Measurements from ENCODE around the gene AHNAK2. TPM values are rescaled to one million over a fixed set of nuclear protein-coding genes. Genes with fewer than 3 reads are reported as not detected.
"Not testable (repeated sequence)": the region's sequence is repeated elsewhere in the genome, so short reads cannot be mapped to it uniquely, and the experiment has no call there.

AHNAK2 gene
- total and polyA plus RNA-seq, 2 donors from 2014 or later = 1.1 to 72.0 TPM

DNA sequence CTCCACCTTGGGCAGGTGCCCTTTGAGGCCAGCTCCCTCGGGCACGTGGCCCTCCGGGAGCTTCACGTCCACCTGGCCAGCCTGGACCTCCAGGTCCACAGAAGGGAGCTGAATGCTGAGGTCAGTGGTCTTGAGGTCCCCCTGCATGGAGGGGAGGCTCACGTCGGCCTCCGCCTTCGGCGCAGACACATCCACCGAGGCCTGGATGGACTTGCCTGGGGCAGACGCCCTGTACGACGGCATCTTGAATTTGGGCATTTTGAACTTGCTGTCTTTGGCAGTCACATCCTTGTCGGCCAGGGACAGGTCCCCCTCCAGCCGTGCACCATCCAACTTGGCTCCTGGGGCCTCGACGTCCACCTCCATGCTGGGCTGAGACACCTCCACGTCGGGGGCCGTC is 32.9 kb downstream of the AHNAK2 start:
- H3K4me1 ChIP-seq (ENCODE audit: control insufficient read depth in 2 of 3, insufficient read depth in 2 of 3, low read depth in 1 of 3, low read length in 3 of 3); H3K27ac ChIP-seq (ENCODE audit: low read depth in 2 of 2, low read length in 2 of 2); H3K36me3 ChIP-seq (ENCODE audit: control insufficient read depth in 2 of 3, insufficient read depth in 3 of 3, low read length in 3 of 3); intact Hi-C loops (cut with DNase I); FAIRE-seq; H3K9me3 ChIP-seq (ENCODE audit: control insufficient read depth in 2 of 3, insufficient read depth in 1 of 3, low read length in 3 of 3); H3K9ac ChIP-seq (ENCODE audit: low read length in 3 of 3); H3K4me3 ChIP-seq (ENCODE audit: low read length in 3 of 3); H3K27me3 ChIP-seq (ENCODE audit: control insufficient read depth, insufficient read depth, low read length): not testable (repeated sequence)
- peak in 1 of 5 donors; percentile 54 for DNase-seq

GRCh38 chr14:104944436-104945205 is 33.6 kb downstream of the AHNAK2 start:
- H3K4me3 ChIP-seq (ENCODE audit: low read length in 3 of 3); H3K27ac ChIP-seq (ENCODE audit: low read depth in 2 of 2, low read length in 2 of 2); H3K4me1 ChIP-seq (ENCODE audit: control insufficient read depth in 2 of 3, insufficient read depth in 2 of 3, low read depth in 1 of 3, low read length in 3 of 3); H3K9me3 ChIP-seq (ENCODE audit: control insufficient read depth in 2 of 3, insufficient read depth in 1 of 3, low read length in 3 of 3); H3K9ac ChIP-seq (ENCODE audit: low read length in 3 of 3); H3K36me3 ChIP-seq (ENCODE audit: control insufficient read depth in 2 of 3, insufficient read depth in 3 of 3, low read length in 3 of 3); FAIRE-seq; intact Hi-C loops (cut with DNase I); H3K27me3 ChIP-seq (ENCODE audit: control insufficient read depth, insufficient read depth, low read length): not testable (repeated sequence)
- DNase-seq = peak in 1 of 5 donors; percentile 58

DNA sequence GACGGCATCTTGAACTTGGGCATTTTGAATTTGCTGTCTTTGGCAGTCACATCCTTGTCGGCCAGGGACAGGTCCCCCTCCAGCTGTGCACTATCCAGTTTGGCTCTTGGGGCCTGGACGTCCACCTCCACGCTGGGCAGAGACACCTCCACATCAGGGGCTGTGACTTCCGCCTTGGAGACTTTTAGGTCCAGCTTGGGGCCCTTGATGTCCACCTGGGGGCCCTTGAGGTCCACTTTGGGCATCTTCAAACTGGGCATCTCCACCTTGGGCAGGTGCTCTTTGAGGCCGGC is 34.2 kb downstream of the AHNAK2 start:
- FAIRE-seq; H3K27ac ChIP-seq (ENCODE audit: low read depth in 2 of 2, low read length in 2 of 2); DNase-seq; H3K4me1 ChIP-seq (ENCODE audit: control insufficient read depth in 2 of 3, insufficient read depth in 2 of 3, low read depth in 1 of 3, low read length in 3 of 3); intact Hi-C loops (cut with DNase I); H3K27me3 ChIP-seq (ENCODE audit: control insufficient read depth, insufficient read depth, low read length); H3K36me3 ChIP-seq (ENCODE audit: control insufficient read depth in 2 of 3, insufficient read depth in 3 of 3, low read length in 3 of 3); H3K4me3 ChIP-seq (ENCODE audit: low read length in 3 of 3); H3K9me3 ChIP-seq (ENCODE audit: control insufficient read depth in 2 of 3, insufficient read depth in 1 of 3, low read length in 3 of 3); H3K9ac ChIP-seq (ENCODE audit: low read length in 3 of 3): not testable (repeated sequence)

- H3K36me3 ChIP-seq (ENCODE audit: control insufficient read depth in 2 of 3, insufficient read depth in 3 of 3, low read length in 3 of 3); H3K9me3 ChIP-seq (ENCODE audit: control insufficient read depth in 2 of 3, insufficient read depth in 1 of 3, low read length in 3 of 3); H3K27ac ChIP-seq (ENCODE audit: low read depth in 2 of 2, low read length in 2 of 2); FAIRE-seq; H3K27me3 ChIP-seq (ENCODE audit: control insufficient read depth, insufficient read depth, low read length); H3K4me3 ChIP-seq (ENCODE audit: low read length in 3 of 3); H3K9ac ChIP-seq (ENCODE audit: low read length in 3 of 3); intact Hi-C loops (cut with DNase I); H3K4me1 ChIP-seq (ENCODE audit: control insufficient read depth in 2 of 3, insufficient read depth in 2 of 3, low read depth in 1 of 3, low read length in 3 of 3): not testable (repeated sequence)
- peak in 1 of 5 donors; percentile 53 for DNase-seq
These were observed 34.8 kb downstream of the AHNAK2 start for GRCh38 chr14:104943216-104944015.

- FAIRE-seq = no peak
- intact Hi-C loops (cut with DNase I) = no loop called here
- H3K4me1 ChIP-seq (ENCODE audit: control insufficient read depth in 2 of 3, insufficient read depth in 2 of 3, low read depth in 1 of 3, low read length in 3 of 3) = no peaks in the 10 kb centered on the region
- no peak overlapping the region for H3K27ac ChIP-seq (ENCODE audit: low read depth in 2 of 2, low read length in 2 of 2)
- no peak overlapping the region for H3K4me3 ChIP-seq (ENCODE audit: low read length in 3 of 3)
- H3K27me3 ChIP-seq (ENCODE audit: control insufficient read depth, insufficient read depth, low read length) = no peaks in the 10 kb centered on the region
- H3K9me3 ChIP-seq (ENCODE audit: control insufficient read depth in 2 of 3, insufficient read depth in 1 of 3, low read length in 3 of 3) = no peaks in the 10 kb centered on the region
- H3K36me3 ChIP-seq (ENCODE audit: control insufficient read depth in 2 of 3, insufficient read depth in 3 of 3, low read length in 3 of 3) = no peaks in the 10 kb centered on the region
- no peak for TF ChIP-seq CTCF (IDR thresholded peaks at IDR 0.05; ENCODE audit: borderline replicate concordance, extremely low read depth, insufficient read depth)
- DNase-seq = peak in 1 of 5 donors; percentile 68
- H3K9ac ChIP-seq (ENCODE audit: low read length in 3 of 3) = no peak overlapping the region
These were observed 35.6 kb downstream of the AHNAK2 start for GRCh38 chr14:104942586-104942985.
